Endothelial cell of umbilical vein (primary cell): ENCODE data around the gene KAT2B. TPM values are rescaled to one million over a fixed set of nuclear protein-coding genes. Genes with fewer than 3 reads are reported as not detected.

Experiments
- BruUV-seq: library from RNA; stranded (reverse); fragments of 400-500 nt; replicated peaks from 2 replicates; lab custom pipeline; 2021; lab: Mats Ljungman, UMichigan
- CTCF ChIA-PET: fragments of 300-600, 350-600 bp; sonication (Branson Sonifier 250); formaldehyde crosslinking; loops from one replicate; lab custom pipeline; 2021; ENCODE audit warnings: antibody characterized with exemption, inconsistent platforms; lab: Charles Lee
- POLR2A ChIA-PET: fragments of 300-600, 350-600 bp; sonication (Branson Sonifier 250); formaldehyde crosslinking; loops from one replicate; lab custom pipeline; 2021; ENCODE audit warnings: antibody characterized with exemption, inconsistent platforms; lab: Charles Lee
- DNase-seq: peaks from one replicate; pipeline ENCODE4 v3.0.0-alpha.2; 2011; ENCODE audit warnings: low read depth, low spot score
- FAIRE-seq: peaks from 2 replicates; lab custom pipeline; 2011; peaks lifted over from hg19 to GRCh38; lab: Jason Lieb, UNC
- H2AFZ ChIP-seq: 2 replicates; pipeline ENCODE4 v1.6.0; 2012; ENCODE audit warnings: low read depth, low read length, control low read depth, inconsistent platforms
- H3K27ac ChIP-seq: 2 replicates; pipeline ENCODE4 v1.5.1; 2011; ENCODE audit warnings: low read depth, mild to moderate bottlenecking, control low read depth, low read length, moderate library complexity; ENCODE audit not compliant: insufficient read depth
- H3K27me3 ChIP-seq, 2 experiments: 2 replicates each; pipeline versions ENCODE4 v1.6.0 to v1.6.1; 2011; ENCODE audit warnings: low read length in 2 of 2, mixed read lengths in 1 of 2; ENCODE audit not compliant: control insufficient read depth in 2 of 2, insufficient read depth in 2 of 2
- H3K36me3 ChIP-seq, 2 experiments: 2 replicates in 1 of 2; 3 replicates in 1 of 2; pipeline ENCODE4 v1.5.1; 2011; ENCODE audit warnings: low read length in 2 of 2, mild to moderate bottlenecking in 1 of 2, moderate library complexity in 1 of 2; ENCODE audit not compliant: control insufficient read depth in 2 of 2, insufficient read depth in 2 of 2; ENCODE audit errors: extremely low read depth in 1 of 2
- H3K4me1 ChIP-seq: 3 replicates; pipeline ENCODE4 v1.5.1; 2011; ENCODE audit warnings: mild to moderate bottlenecking, low read length; ENCODE audit not compliant: control insufficient read depth, insufficient read depth; ENCODE audit errors: extremely low read depth
- H3K4me2 ChIP-seq: 2 replicates; pipeline ENCODE4 v1.6.1; 2011; ENCODE audit warnings: low read length, control low read depth, mixed read lengths; ENCODE audit not compliant: insufficient read depth
- H3K4me3 ChIP-seq, 3 experiments: fragments of 200-600 bp in 1 of 3; sonication (generic), shearing (Covaris generic) in 1 of 3; replicated peaks in 1 of 3; 2 replicates each; pipeline ENCODE4 v1.5.1; 2011 to 2016; ENCODE audit warnings: control low read depth in 3 of 3, low read length in 3 of 3, mild to moderate bottlenecking in 2 of 3, inconsistent platforms in 1 of 3, low read depth in 1 of 3, moderate library complexity in 1 of 3; ENCODE audit not compliant: insufficient read depth in 1 of 3
- H3K79me2 ChIP-seq: 2 replicates; pipeline ENCODE4 v1.6.0; 2012; ENCODE audit warnings: low read length, inconsistent platforms; ENCODE audit not compliant: control insufficient read depth, insufficient read depth
- H3K9ac ChIP-seq: replicated peaks from 2 replicates; pipeline ENCODE3; 2011; ENCODE audit warnings: low read length, control low read depth; ENCODE audit not compliant: insufficient read depth; ENCODE audit errors: extremely low read depth
- H3K9me1 ChIP-seq: replicated peaks from 3 replicates; pipeline ENCODE4 v1.6.0; 2011; ENCODE audit warnings: mild to moderate bottlenecking, low read length; ENCODE audit not compliant: control insufficient read depth, insufficient read depth; ENCODE audit errors: extremely low read depth
- H3K9me3 ChIP-seq: replicated peaks from 2 replicates; pipeline ENCODE4 v1.5.1; 2012; ENCODE audit warnings: low read length, inconsistent platforms; ENCODE audit not compliant: control insufficient read depth, insufficient read depth
- H4K20me1 ChIP-seq: replicated peaks from 2 replicates; pipeline ENCODE3; 2011; ENCODE audit warnings: mild to moderate bottlenecking, low read length; ENCODE audit not compliant: control insufficient read depth, insufficient read depth; ENCODE audit errors: extremely low read depth
- EZH2 ChIP-seq: IDR thresholded peaks from 2 replicates; pipeline ENCODE4 v1.6.1; 2012; ENCODE audit warnings: borderline replicate concordance, low read depth, mild to moderate bottlenecking, moderate library complexity, low read length, inconsistent platforms; ENCODE audit not compliant: severe bottlenecking
- FOS ChIP-seq: IDR thresholded peaks from 2 replicates; pipeline ENCODE4 v1.6.1; 2011; ENCODE audit warnings: mild to moderate bottlenecking, low read length, moderate library complexity, borderline replicate concordance; ENCODE audit not compliant: insufficient read depth
- GATA2 ChIP-seq: IDR thresholded peaks from 2 replicates; pipeline ENCODE4 v1.7.0; 2011; ENCODE audit warnings: low read depth, mild to moderate bottlenecking, moderate library complexity, mixed read lengths, low read length; ENCODE audit not compliant: insufficient read length, insufficient read depth
- JUN ChIP-seq: IDR thresholded peaks from 2 replicates; pipeline ENCODE4 v1.6.1; 2011; ENCODE audit warnings: borderline replicate concordance, low read depth; ENCODE audit not compliant: insufficient read length, insufficient read depth
- MYC ChIP-seq: IDR thresholded peaks from one replicate; pipeline ENCODE4 v1.6.1; 2011; ENCODE audit warnings: mild to moderate bottlenecking, low read depth, low read length
- POLR2A ChIP-seq: IDR thresholded peaks from 2 replicates; pipeline ENCODE4 v1.6.1; 2012; ENCODE audit warnings: low read depth, mild to moderate bottlenecking, control low read depth, low read length
- POLR2AphosphoS5 ChIP-seq: IDR thresholded peaks from 2 replicates; pipeline ENCODE4 v1.6.1; 2012; ENCODE audit warnings: low read depth, mild to moderate bottlenecking, control low read depth, low read length, moderate library complexity; ENCODE audit not compliant: insufficient read depth
- dilution Hi-C: fragments of 300-500 bp; cut with MboI; formaldehyde crosslinking; loops from one replicate; pipeline ENCODE4 v1.15.0; 2019; ENCODE audit warnings: low sequenced_read_pairs; ENCODE audit not compliant: extremely low pct_ligation_motif_present
- intact Hi-C: fragments of 100-400 bp; cut with micrococcal nuclease; formaldehyde crosslinking; loops from one replicate; pipeline ENCODE4 v1.10.0; 2022
- polyA plus RNA-seq, 4 experiments: library from polyadenylated mRNA; depleted of rRNA in 3 of 4; stranded (reverse) in 3 of 4; unstranded in 1 of 4; fragments of >200 nt; gene quantifications; 2 replicates each; pipeline versions ENCODE4 v1.2.1 to v1.2.3, GENCODE V29; 2011 to 2012; ENCODE audit warnings: missing spikeins in 1 of 4
- total RNA-seq: library from RNA; stranded (reverse); gene quantifications from 2 replicates; pipeline ENCODE4 v1.2.3, GENCODE V29; 2021
- TF ChIP-seq, protein P1 (sequence below), 2 donors: IDR thresholded peaks; 1 replicate in 1 of 2; 2 replicates in 1 of 2; pipeline ENCODE4 v1.5.1; 2011; ENCODE audit warnings: low read length in 2 of 2, mild to moderate bottlenecking in 2 of 2, moderate library complexity in 2 of 2, control low read depth in 1 of 2, inconsistent platforms in 1 of 2, low read depth in 1 of 2; ENCODE audit not compliant: insufficient read depth in 1 of 2; ENCODE audit errors: extremely low read depth in 1 of 2
- TF ChIP-seq, protein P2 (sequence below): IDR thresholded peaks from 2 replicates; pipeline ENCODE4 v1.6.1; 2011; ENCODE audit not compliant: insufficient read depth, insufficient read length

The KAT2B gene
- total and polyA plus RNA-seq, 2 donors (not counting 3 experiments of a cell fraction or from before 2014, with no cell fraction given), result 2.6 to 11.0 TPM

DNA sequence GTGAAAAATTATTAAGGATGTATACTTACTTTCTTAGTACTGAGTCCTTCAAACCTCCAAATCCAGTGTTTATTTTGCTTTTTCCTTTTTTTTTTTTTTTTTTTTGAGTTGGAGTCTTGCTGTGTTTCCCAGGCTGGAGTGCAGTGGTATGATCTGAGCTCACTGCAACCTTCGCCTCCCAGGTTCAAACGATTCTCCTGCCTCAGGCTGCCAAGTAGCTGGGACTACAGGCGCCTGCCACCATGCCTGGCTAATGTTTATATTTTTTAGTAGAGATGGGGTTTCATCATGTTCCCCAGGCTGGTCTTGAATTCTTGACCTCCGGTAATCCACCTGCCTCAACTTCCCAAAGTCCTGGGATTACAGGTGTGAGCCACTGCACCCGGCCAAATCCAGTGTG is 67.5 kb downstream of the KAT2B start:
- H3K36me3 ChIP-seq, result no peaks in the 10 kb centered on the region
- H3K79me2 ChIP-seq, result no peaks in the 10 kb centered on the region
- H3K9ac ChIP-seq, result no peak overlapping the region
- no peaks in the 10 kb centered on the region for H3K27me3 ChIP-seq
- no peaks in the 10 kb centered on the region for H3K9me3 ChIP-seq
- no peak for FAIRE-seq
- no peak for TF ChIP-seq GATA2
- no peak for TF ChIP-seq FOS
- TF ChIP-seq POLR2A, result no peak
- H4K20me1 ChIP-seq, result no peaks in the 10 kb centered on the region
- H3K27ac ChIP-seq, result no peak overlapping the region
- H3K4me1 ChIP-seq, result no peaks in the 10 kb centered on the region
- no peaks in the 10 kb centered on the region for H3K9me1 ChIP-seq
- no peak overlapping the region for H2AFZ ChIP-seq
- H3K4me2 ChIP-seq, result no peak overlapping the region
- dilution Hi-C loops (no loop called here), intact Hi-C loops (no loop called here)
- ChIA-PET CTCF (no interaction called here), POLR2A (no interaction called here)
- no TSS peak for BruUV-seq
- no peak for DNase-seq
- H3K4me3 ChIP-seq, result no peak overlapping the region

DNA sequence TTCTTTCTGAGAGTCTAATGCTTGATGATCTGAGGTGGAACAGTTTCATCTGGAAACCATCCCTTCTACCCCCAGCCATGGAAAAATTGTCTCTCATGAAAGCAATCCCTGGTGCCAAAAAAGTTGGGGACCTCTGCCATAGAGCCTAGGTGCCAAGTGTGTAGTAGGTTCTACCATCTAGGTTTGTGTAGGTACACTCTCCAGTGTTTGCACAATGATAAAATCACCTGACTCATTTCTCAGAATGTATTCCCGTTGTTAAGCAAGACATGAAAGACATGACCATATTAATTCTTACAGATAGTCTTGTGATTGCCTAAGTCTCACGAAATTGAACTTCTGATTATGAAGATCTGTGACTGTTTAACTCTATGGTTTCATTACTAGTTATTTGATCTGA is 68.6 kb downstream of the KAT2B start:
- Histone ChIP-seq H3K36me3 (no peaks in the 10 kb centered on the region), H3K9me1 (no peaks in the 10 kb centered on the region), H3K9ac (no peak overlapping the region), H3K4me1 (no peaks in the 10 kb centered on the region), H2AFZ (no peak overlapping the region), H4K20me1 (no peaks in the 10 kb centered on the region), H3K9me3 (no peaks in the 10 kb centered on the region), H3K79me2 (no peaks in the 10 kb centered on the region), H3K27me3 (no peaks in the 10 kb centered on the region), H3K27ac (no peak overlapping the region), H3K4me2 (no peak overlapping the region), H3K4me3 (no peak overlapping the region)
- dilution Hi-C loops (no loop called here), intact Hi-C loops (no loop called here)
- ChIA-PET POLR2A (no interaction called here), CTCF (no interaction called here)
- FAIRE-seq (no peak), DNase-seq (no peak)
- BruUV-seq, result no TSS peak
- TF ChIP-seq, protein P1, sequence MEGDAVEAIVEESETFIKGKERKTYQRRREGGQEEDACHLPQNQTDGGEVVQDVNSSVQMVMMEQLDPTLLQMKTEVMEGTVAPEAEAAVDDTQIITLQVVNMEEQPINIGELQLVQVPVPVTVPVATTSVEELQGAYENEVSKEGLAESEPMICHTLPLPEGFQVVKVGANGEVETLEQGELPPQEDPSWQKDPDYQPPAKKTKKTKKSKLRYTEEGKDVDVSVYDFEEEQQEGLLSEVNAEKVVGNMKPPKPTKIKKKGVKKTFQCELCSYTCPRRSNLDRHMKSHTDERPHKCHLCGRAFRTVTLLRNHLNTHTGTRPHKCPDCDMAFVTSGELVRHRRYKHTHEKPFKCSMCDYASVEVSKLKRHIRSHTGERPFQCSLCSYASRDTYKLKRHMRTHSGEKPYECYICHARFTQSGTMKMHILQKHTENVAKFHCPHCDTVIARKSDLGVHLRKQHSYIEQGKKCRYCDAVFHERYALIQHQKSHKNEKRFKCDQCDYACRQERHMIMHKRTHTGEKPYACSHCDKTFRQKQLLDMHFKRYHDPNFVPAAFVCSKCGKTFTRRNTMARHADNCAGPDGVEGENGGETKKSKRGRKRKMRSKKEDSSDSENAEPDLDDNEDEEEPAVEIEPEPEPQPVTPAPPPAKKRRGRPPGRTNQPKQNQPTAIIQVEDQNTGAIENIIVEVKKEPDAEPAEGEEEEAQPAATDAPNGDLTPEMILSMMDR (IDR thresholded peaks at IDR 0.05; ENCODE audit: extremely low read depth in 1 of 2, insufficient read depth in 1 of 2, low read depth in 1 of 2, low read length in 2 of 2), result no peak
- TF ChIP-seq, protein P2, sequence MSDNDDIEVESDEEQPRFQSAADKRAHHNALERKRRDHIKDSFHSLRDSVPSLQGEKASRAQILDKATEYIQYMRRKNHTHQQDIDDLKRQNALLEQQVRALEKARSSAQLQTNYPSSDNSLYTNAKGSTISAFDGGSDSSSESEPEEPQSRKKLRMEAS, result no peak
- TF ChIP-seq EZH2 (no peak), JUN (no peak), FOS (no peak), POLR2A (no peak), POLR2AphosphoS5 (no peak), GATA2 (no peak), MYC (no peak)
